HL-60 (cell line): ENCODE measurements around the gene HS1BP3.

Experiments
- DNase-seq, 2 experiments: peaks; one replicate each; pipeline ENCODE4 v3.0.0-alpha.2; 2010 to 2020; ENCODE audit warnings: low read depth in 1 of 2, low spot score in 1 of 2
- H3K27ac ChIP-seq: fragments of 250-450 bp; sonication (Bioruptor Pico); replicated peaks from 2 replicates; pipeline ENCODE4 v1.5.1; 2020; ENCODE audit warnings: mild to moderate bottlenecking, moderate library complexity
- H3K27me3 ChIP-seq: fragments of 250-450 bp; sonication (Bioruptor Pico); 2 replicates; pipeline ENCODE4 v1.5.1; 2021; ENCODE audit warnings: mild to moderate bottlenecking, moderate library complexity; ENCODE audit not compliant: insufficient read depth, poor library complexity, severe bottlenecking
- H3K4me3 ChIP-seq: replicated peaks from 2 replicates; pipeline ENCODE4 v1.5.1; 2011; ENCODE audit warnings: mild to moderate bottlenecking, control low read depth, low read length; ENCODE audit not compliant: insufficient read depth
- CTCF ChIP-seq: IDR thresholded peaks from one replicate; pipeline ENCODE4 v1.5.1; 2011; ENCODE audit warnings: low read length, control low read depth, inconsistent platforms; ENCODE audit not compliant: insufficient read depth
- GABPA ChIP-seq: IDR thresholded peaks from 2 replicates; pipeline ENCODE4 v1.6.1; 2012; ENCODE audit warnings: low read depth
- POLR2AphosphoS5 ChIP-seq: IDR thresholded peaks from 2 replicates; pipeline ENCODE4 v1.6.1; 2012; ENCODE audit warnings: low read depth
- REST ChIP-seq: IDR thresholded peaks from 2 replicates; pipeline ENCODE4 v1.6.1; 2012; ENCODE audit warnings: low read depth; ENCODE audit not compliant: insufficient replicate concordance
- SPI1 ChIP-seq: IDR thresholded peaks from 2 replicates; pipeline ENCODE4 v1.6.1; 2012; ENCODE audit warnings: low read depth, mild to moderate bottlenecking, borderline replicate concordance

The HS1BP3 gene

GRCh38 chr2:20647211-20647610 lies 3.7 kb downstream of the HS1BP3 start:
- H3K27ac ChIP-seq, result no peak overlapping the region
- no peaks in the 10 kb centered on the region for H3K27me3 ChIP-seq
- DNase-seq, result no peak
- TF ChIP-seq POLR2AphosphoS5, result no peak
- TF ChIP-seq CTCF, result no peak
- TF ChIP-seq REST, result no peak
- TF ChIP-seq GABPA, result no peak
- no peak for TF ChIP-seq SPI1
- no peak overlapping the region for H3K4me3 ChIP-seq

- TF ChIP-seq CTCF (no peak), REST (no peak), GABPA (no peak), POLR2AphosphoS5 (no peak), SPI1 (no peak)
- Histone ChIP-seq H3K4me3 (no peak overlapping the region), H3K27ac (no peak overlapping the region), H3K27me3 (no peaks in the 10 kb centered on the region)
- DNase-seq, result no peak
Measured at GRCh38 chr2:20646446-20646845, 4.5 kb downstream of the HS1BP3 start.

GRCh38 chr2:20645761-20646160 lies 5.1 kb downstream of the HS1BP3 start:
- TF ChIP-seq CTCF (no peak), SPI1 (no peak), REST (no peak), GABPA (no peak), POLR2AphosphoS5 (no peak)
- Histone ChIP-seq H3K27me3 (no peaks in the 10 kb centered on the region), H3K27ac (no peak overlapping the region), H3K4me3 (no peak overlapping the region)
- DNase-seq, result no peak
